ENCODE data around the gene SEC61A2. TPM values are rescaled to one million over a fixed set of nuclear protein-coding genes. Genes with fewer than 3 reads are reported as not detected.
"Not testable (repeated sequence)": the region's sequence is repeated elsewhere in the genome, so short reads cannot be mapped to it uniquely, and the experiment has no call there.

SEC61A2 gene
- total and polyA plus RNA-seq, 2 experiments from 2014 or later: 8.7 to 17.6 TPM

DNA sequence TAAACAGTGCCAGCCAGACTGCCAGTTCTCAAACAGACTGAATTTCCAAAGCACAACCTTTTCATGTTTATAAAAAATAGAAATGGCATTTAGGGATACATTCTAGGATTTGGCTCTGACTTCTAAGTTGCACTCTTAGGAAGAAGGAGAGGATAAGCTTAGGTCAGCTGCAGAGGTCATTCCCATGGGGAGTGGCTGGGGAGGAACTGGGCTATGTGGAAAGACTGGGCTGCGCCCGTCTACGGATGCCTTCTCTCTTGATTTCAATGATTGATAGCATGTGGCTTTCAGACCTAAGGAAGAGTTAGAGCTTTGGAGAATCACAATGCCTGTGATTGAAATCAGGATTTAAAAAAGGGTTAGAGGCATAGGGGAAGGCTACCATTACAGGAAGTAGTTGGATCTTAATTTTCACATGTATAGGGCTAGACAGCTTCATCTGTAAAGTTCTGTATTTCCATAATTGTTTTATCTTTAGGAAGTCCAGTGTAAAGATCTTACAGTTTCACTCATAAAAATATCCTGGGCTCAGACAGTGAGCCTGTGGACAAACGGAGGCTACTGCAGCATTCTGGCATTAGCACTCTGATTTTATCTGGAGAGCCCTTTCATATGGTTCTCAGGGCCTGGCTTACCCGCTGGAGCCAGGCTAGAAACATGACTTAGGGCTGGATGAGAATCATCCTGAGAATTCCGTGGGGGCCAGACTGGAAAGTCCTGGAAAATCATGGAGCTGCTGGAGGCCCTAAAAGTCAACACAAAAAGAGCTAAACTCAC is 36.7 kb downstream of the SEC61A2 start (continued):
- TF ChIP-seq ETS1 (IDR thresholded peaks at IDR 0.05) (no peak), NANOG (IDR thresholded peaks at IDR 0.05; ENCODE audit: borderline replicate concordance) (no peak), JUNB (IDR thresholded peaks at IDR 0.05; ENCODE audit: unreplicated experiment) (no peak), STAT1 (IDR thresholded peaks at IDR 0.05; ENCODE audit: unreplicated experiment) (no peak), CREB1 (CRISPR knock-in tag; IDR thresholded peaks at IDR 0.05; ENCODE audit: low read depth) (no peak), ZNF331 (CRISPR knock-in tag; IDR thresholded peaks at IDR 0.05; ENCODE audit: low read depth) (no peak)

- not testable (repeated sequence) for H3K4me1 Mint-ChIP-seq; H3K4me3 ChIP-seq; H3K27ac Mint-ChIP-seq; DNase-seq (ENCODE audit: low spot score); H3K27me3 ChIP-seq (ENCODE audit: insufficient read depth); H3K9me3 Mint-ChIP-seq; H3K27ac ChIP-seq (ENCODE audit: low read depth); H3K4me3 Mint-ChIP-seq; H3K27me3 Mint-ChIP-seq (ENCODE audit: insufficient read depth, low read depth, poor library complexity); H3K79me2 ChIP-seq (replicated peaks; ENCODE audit: insufficient read depth); H3K4me2 ChIP-seq; H3K9me2 ChIP-seq (ENCODE audit: insufficient read depth); ATAC-seq; H4K20me1 ChIP-seq (replicated peaks; ENCODE audit: insufficient read depth); H3F3A ChIP-seq (replicated peaks; ENCODE audit: low read depth); H2AFZ ChIP-seq; H3K4me1 ChIP-seq (ENCODE audit: insufficient read depth)
- H3K36me3 ChIP-seq (ENCODE audit: insufficient read depth): peaks cover 43% of the 10 kb centered on the region
- H3K36me3 Mint-ChIP-seq (ENCODE audit: low read depth): peaks cover 62% of the 10 kb centered on the region
Measured at GRCh38 chr10:12171512-12171911, 42.0 kb downstream of the SEC61A2 start.

DNA sequence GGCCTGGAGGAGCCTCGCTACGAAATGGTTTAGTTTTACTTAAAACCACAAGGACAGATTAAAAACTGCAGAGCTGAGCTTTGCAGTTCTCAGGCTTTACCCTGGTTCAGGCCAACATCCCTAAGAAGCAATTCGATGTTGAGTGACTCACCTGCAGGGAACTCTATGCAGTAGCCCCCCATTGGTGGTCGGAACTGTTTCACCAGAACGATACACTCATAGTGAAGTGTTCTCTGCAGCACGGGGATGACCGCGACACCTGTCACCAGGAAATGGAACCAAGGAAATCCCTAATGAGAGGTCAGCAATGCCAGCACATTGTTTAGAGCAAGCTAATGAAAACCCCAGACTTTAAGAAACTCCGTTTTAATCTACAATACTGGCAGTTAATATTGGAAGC is 48.2 kb downstream of the SEC61A2 start:
- ATAC-seq: no peak
- H3K27me3 Mint-ChIP-seq (ENCODE audit: insufficient read depth, low read depth, poor library complexity): peaks cover 2% of the 10 kb centered on the region
- H3K4me1 Mint-ChIP-seq: peaks cover 21% of the 10 kb centered on the region
- no peaks in the 10 kb centered on the region for H3K79me2 ChIP-seq (replicated peaks; ENCODE audit: insufficient read depth)
- no peak overlapping the region for H2AFZ ChIP-seq
- H3K27me3 ChIP-seq (ENCODE audit: insufficient read depth): no peaks in the 10 kb centered on the region
- no peak for TF ChIP-seq JUNB (IDR thresholded peaks at IDR 0.05; ENCODE audit: unreplicated experiment)
- TF ChIP-seq ZNF114 (CRISPR knock-in tag; IDR thresholded peaks at IDR 0.05): no peak
- peaks cover 57% of the 10 kb centered on the region for H3K36me3 Mint-ChIP-seq (ENCODE audit: low read depth)
- no peak overlapping the region for H3K4me3 ChIP-seq
- H3K9me2 ChIP-seq (ENCODE audit: insufficient read depth): no peaks in the 10 kb centered on the region
- H3K9me3 Mint-ChIP-seq: no peaks in the 10 kb centered on the region
- peaks cover 53% of the 10 kb centered on the region for H3K36me3 ChIP-seq (ENCODE audit: insufficient read depth)
- H3F3A ChIP-seq (replicated peaks; ENCODE audit: low read depth): 0 out of 2 replicates have a peak, but pooled peaks cover 2% of the 10 kb centered on the region
- no peak overlapping the region for H3K27ac ChIP-seq (ENCODE audit: low read depth)
- H3K4me1 ChIP-seq (ENCODE audit: insufficient read depth): peaks cover 17% of the 10 kb centered on the region
- H3K4me2 ChIP-seq: no peak overlapping the region
- H3K4me3 Mint-ChIP-seq: no peak overlapping the region
- H3K27ac Mint-ChIP-seq: no peak overlapping the region
- DNase-seq (ENCODE audit: low spot score): no peak
- H4K20me1 ChIP-seq (replicated peaks; ENCODE audit: insufficient read depth): peaks cover 3% of the 10 kb centered on the region; the same call in 1 of the 2 replicates

All from GM23338 (cell line).